HepG2 (cell line): Measurements from ENCODE around the gene ENTHD1. TPM values are rescaled to one million over a fixed set of nuclear protein-coding genes. Genes with fewer than 3 reads are reported as not detected.

Experiments used
- ATAC-seq: fragments of 200-7000 bp; cut with Tn5 transposase; 3 replicates; pipeline ENCODE4 v1.9.1; 2020; ENCODE audit warnings: mild to moderate bottlenecking, moderate library complexity
- BruUV-seq: library from RNA; stranded (reverse); fragments of 400-500 nt; replicated peaks from 2 replicates; lab custom pipeline; 2021; lab: Mats Ljungman, UMichigan
- CTCF ChIA-PET: fragments of 300-600 bp; formaldehyde crosslinking; extraction: SDS; loops from one replicate; lab custom pipeline; 2021; ENCODE audit warnings: low total read pairs, inconsistent platforms, low intra/inter-chr PET ratio; lab: Yijun Ruan, JAX
- POLR2A ChIA-PET: fragments of 350-600 bp; sonication (Branson Sonifier 250); formaldehyde crosslinking; loops from one replicate; lab custom pipeline; 2020; ENCODE audit warnings: antibody characterized with exemption, inconsistent platforms; lab: Yijun Ruan, JAX
- DNase-seq: peaks from one replicate; pipeline ENCODE4 v3.0.0-alpha.2; 2015; ENCODE audit warnings: low spot score
- FAIRE-seq: peaks from 3 replicates; lab custom pipeline; 2011; peaks lifted over from hg19 to GRCh38; lab: Jason Lieb, UNC
- H2AFZ ChIP-seq: one replicate; pipeline ENCODE4 v1.6.1; 2011; ENCODE audit warnings: low read length, inconsistent platforms
- H3K27ac ChIP-seq: fragments of 300-600 bp; 3 replicates; pipeline ENCODE4 v1.8.0; 2011; ENCODE audit warnings: mixed run types, mild to moderate bottlenecking, mixed read lengths, low read length, inconsistent platforms; ENCODE audit not compliant: insufficient read depth; ENCODE audit errors: extremely low read length
- H3K27me3 ChIP-seq, 2 experiments: fragments of 200-600 bp in 1 of 2; 2 replicates in 1 of 2; 3 replicates in 1 of 2; pipeline versions ENCODE4 v1.6.0 to v1.8.0; 2011; ENCODE audit warnings: low read length in 2 of 2, mild to moderate bottlenecking in 2 of 2, moderate library complexity in 2 of 2, inconsistent platforms in 1 of 2; ENCODE audit not compliant: insufficient read depth in 2 of 2, control insufficient read depth in 1 of 2
- H3K36me3 ChIP-seq, 2 experiments: fragments of 200-600 bp in 1 of 2; replicated peaks in 1 of 2; 2 replicates in 1 of 2; 3 replicates in 1 of 2; pipeline versions ENCODE4 v1.5.1 to v1.8.0; 2011; ENCODE audit warnings: low read length in 2 of 2, inconsistent platforms in 1 of 2; ENCODE audit not compliant: insufficient read depth in 2 of 2, control insufficient read depth in 1 of 2
- H3K4me1 ChIP-seq: 2 replicates; pipeline ENCODE4 v1.5.1; 2012; ENCODE audit warnings: low read length, inconsistent platforms; ENCODE audit not compliant: insufficient read depth
- H3K4me2 ChIP-seq: 2 replicates; pipeline ENCODE4 v1.6.0; 2011; ENCODE audit warnings: low read depth, low read length, inconsistent platforms
- H3K4me3 ChIP-seq, 3 experiments: fragments of 200-600 bp in 1 of 3; sonication (generic), shearing (Covaris generic) in 1 of 3; replicated peaks in 1 of 3; 2 replicates each; pipeline ENCODE4 v1.5.1; 2011 to 2016; ENCODE audit warnings: low read length in 3 of 3, inconsistent platforms in 2 of 3, low read depth in 2 of 3, mild to moderate bottlenecking in 2 of 3, control low read depth in 1 of 3, mixed read lengths in 1 of 3; ENCODE audit not compliant: insufficient read depth in 1 of 3
- H3K79me2 ChIP-seq: one replicate; pipeline ENCODE4 v1.6.1; 2011; ENCODE audit warnings: low read length, inconsistent platforms; ENCODE audit not compliant: insufficient read depth
- H3K9ac ChIP-seq: 2 replicates; pipeline ENCODE4 v1.6.0; 2011; ENCODE audit warnings: mild to moderate bottlenecking, low read depth, low read length, inconsistent platforms; ENCODE audit not compliant: insufficient read depth
- H3K9me3 ChIP-seq: 2 replicates; pipeline ENCODE4 v1.5.1; 2012; ENCODE audit warnings: mild to moderate bottlenecking, low read length
- H4K20me1 ChIP-seq: 2 replicates; pipeline ENCODE4 v1.6.0; 2011; ENCODE audit warnings: inconsistent platforms, mild to moderate bottlenecking, low read length, moderate library complexity; ENCODE audit not compliant: insufficient read depth
- MAFF ChIP-seq: IDR thresholded peaks from 2 replicates; pipeline ENCODE4 v1.6.1; 2011; ENCODE audit warnings: low read depth, low read length, improper control_type of control experiment
- MAFK ChIP-seq, 2 experiments: IDR thresholded peaks in 1 of 2; conservative IDR thresholded peaks in 1 of 2; 2 replicates each; pipeline ENCODE4 v1.6.1; 2011; ENCODE audit warnings: improper control_type of control experiment in 2 of 2, low read length in 2 of 2
- PATZ1 ChIP-seq: sonication (generic); formaldehyde crosslinking; IDR thresholded peaks from 2 replicates; pipeline ENCODE4 v1.4.0; 2020; ENCODE audit warnings: missing genetic modification reagents
- YEATS2 ChIP-seq: sonication (generic); formaldehyde crosslinking; IDR thresholded peaks from 2 replicates; pipeline ENCODE4 v1.4.0; 2020; ENCODE audit warnings: missing genetic modification reagents, borderline replicate concordance
- WGBS: methylation state at CpG from one replicate; pipeline ENCODE4 v1.1.6; 2017; ENCODE audit warnings: low lambda C conversion rate; 5-methylcytosine and 5-hydroxymethylcytosine counted together
- in situ Hi-C: cut with HindIII; loops from 2 replicates; pipeline ENCODE4 v1.10.0; 2017; ENCODE audit warnings: low pct_unique_long_range_greater_than_20kb; ENCODE audit not compliant: extremely low pct_ligation_motif_present
- intact Hi-C: fragments of 100-400 bp; cut with micrococcal nuclease; formaldehyde crosslinking; loops from one replicate; pipeline ENCODE4 v1.10.0; 2022; ENCODE audit not compliant: unreplicated experiment
- polyA plus RNA-seq, 8 experiments: library from polyadenylated mRNA; depleted of rRNA in 3 of 8; stranded (reverse) in 7 of 8; unstranded in 1 of 8; fragments of >200 nt; fragmentation: Illumina TruSeq in 4 of 8; extraction: Trizol in 4 of 8; gene quantifications; 2 replicates each; pipeline versions ENCODE4 v1.2.1 to v1.2.3, GENCODE V29; 2011 to 2016; ENCODE audit warnings: low read depth in 4 of 8, missing spikeins in 1 of 8, mixed read lengths in 1 of 8; ENCODE audit not compliant: insufficient read depth in 1 of 8
- total RNA-seq, 5 experiments: library from RNA; depleted of rRNA; stranded (reverse); fragments of >200 nt; fragmentation: Illumina TruSeq; extraction: Trizol; gene quantifications; 2 replicates each; pipeline ENCODE4 v1.2.3, GENCODE V29; 2016; ENCODE audit warnings: low read depth in 1 of 5

Gene ENTHD1
- total and polyA plus RNA-seq, 2 of the 13 experiments (the other 11 are each of a cell fraction or from before 2014, with no cell fraction given) = not detected

GRCh38 chr22:39825661-39826102 is 67.9 kb downstream of the ENTHD1 start:
- no peaks in the 10 kb centered on the region for H3K4me1 ChIP-seq
- ChIA-PET CTCF (no interaction called here), POLR2A (no interaction called here)
- FAIRE-seq (no peak), ATAC-seq (no peak), DNase-seq (no peak)
- no peak for TF ChIP-seq PATZ1
- peaks cover 0 to 5% of the 10 kb centered on the region in 2 experiments; a peak in 1 of 5 replicates for H3K27me3 ChIP-seq
- no peak overlapping the region for H3K9ac ChIP-seq
- in situ Hi-C loops (no loop called here), intact Hi-C loops (no loop called here)
- H3K4me3 ChIP-seq = no peak overlapping the region
- no TSS peak for BruUV-seq
- H3K4me2 ChIP-seq = no peak overlapping the region
- H4K20me1 ChIP-seq = no peaks in the 10 kb centered on the region
- no peak overlapping the region for H2AFZ ChIP-seq
- no peaks in the 10 kb centered on the region for H3K79me2 ChIP-seq
- WGBS = 64% methylated on average over 3 of the region's 3 CpGs
- no peak overlapping the region for H3K27ac ChIP-seq
- no peaks in the 10 kb centered on the region for H3K9me3 ChIP-seq
- no peaks in the 10 kb centered on the region for H3K36me3 ChIP-seq

GRCh38 chr22:39821008-39821407 is 72.6 kb downstream of the ENTHD1 start:
- intact Hi-C loops = no loop called here
- ChIA-PET POLR2A (no interaction called here), CTCF (no interaction called here)
- Histone ChIP-seq H2AFZ (no peak overlapping the region), H3K36me3 (no peaks in the 10 kb centered on the region), H3K9me3 (no peaks in the 10 kb centered on the region), H3K27me3 (peaks cover 0 to 5% of the 10 kb centered on the region in 2 experiments; a peak in 1 of 5 replicates), H3K4me1 (no peaks in the 10 kb centered on the region), H4K20me1 (no peaks in the 10 kb centered on the region), H3K9ac (no peak overlapping the region), H3K27ac (no peak overlapping the region), H3K79me2 (no peaks in the 10 kb centered on the region), H3K4me2 (no peak overlapping the region), H3K4me3 (no peak overlapping the region)
- ATAC-seq (no peak), DNase-seq (no peak), FAIRE-seq (no peak)
- no TSS peak for BruUV-seq
- TF ChIP-seq MAFK (conservative IDR thresholded peaks at IDR 0.05 in 1 of 2, IDR thresholded peaks at IDR 0.05 in 1 of 2; ENCODE audit: low read length in 2 of 2) = peak; percentile 50 to 72
- TF ChIP-seq MAFF = peak; percentile 58
- no peak for TF ChIP-seq YEATS2 (CRISPR knock-in tag)
- WGBS = 0% methylated on average over 3 of the region's 3 CpGs
- in situ Hi-C loops = no loop called here
